GM12873 (cell line): Measurements from ENCODE around the gene XYLB.

Experiments
- TF ChIP-seq, protein P1 (sequence below): IDR thresholded peaks from 2 replicates; pipeline ENCODE4 v1.5.1; 2012; ENCODE audit warnings: low read depth, mild to moderate bottlenecking, moderate library complexity, low read length, control low read depth; ENCODE audit not compliant: insufficient read depth; ENCODE audit errors: missing control alignments

Gene XYLB

DNA sequence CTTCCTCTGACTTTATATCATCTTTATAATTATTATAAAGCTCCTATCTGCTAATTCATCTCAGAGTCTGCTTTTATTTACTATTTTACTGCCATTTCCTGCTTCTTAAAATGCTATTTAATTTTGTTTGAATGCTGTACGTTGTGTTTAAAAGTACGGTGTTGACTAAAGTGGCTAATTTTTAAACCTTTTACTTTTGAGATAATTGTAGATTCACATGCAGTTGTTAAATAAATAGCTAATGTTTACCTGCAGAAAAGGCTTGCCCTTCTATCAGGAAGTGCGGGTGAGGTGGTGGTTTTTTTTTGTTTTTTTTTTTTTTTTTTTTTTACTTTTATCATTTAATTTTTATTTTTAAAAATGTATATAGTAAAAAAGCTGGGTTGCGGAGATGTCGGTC is 41.3 kb downstream of the XYLB start:
- TF ChIP-seq, protein P1, sequence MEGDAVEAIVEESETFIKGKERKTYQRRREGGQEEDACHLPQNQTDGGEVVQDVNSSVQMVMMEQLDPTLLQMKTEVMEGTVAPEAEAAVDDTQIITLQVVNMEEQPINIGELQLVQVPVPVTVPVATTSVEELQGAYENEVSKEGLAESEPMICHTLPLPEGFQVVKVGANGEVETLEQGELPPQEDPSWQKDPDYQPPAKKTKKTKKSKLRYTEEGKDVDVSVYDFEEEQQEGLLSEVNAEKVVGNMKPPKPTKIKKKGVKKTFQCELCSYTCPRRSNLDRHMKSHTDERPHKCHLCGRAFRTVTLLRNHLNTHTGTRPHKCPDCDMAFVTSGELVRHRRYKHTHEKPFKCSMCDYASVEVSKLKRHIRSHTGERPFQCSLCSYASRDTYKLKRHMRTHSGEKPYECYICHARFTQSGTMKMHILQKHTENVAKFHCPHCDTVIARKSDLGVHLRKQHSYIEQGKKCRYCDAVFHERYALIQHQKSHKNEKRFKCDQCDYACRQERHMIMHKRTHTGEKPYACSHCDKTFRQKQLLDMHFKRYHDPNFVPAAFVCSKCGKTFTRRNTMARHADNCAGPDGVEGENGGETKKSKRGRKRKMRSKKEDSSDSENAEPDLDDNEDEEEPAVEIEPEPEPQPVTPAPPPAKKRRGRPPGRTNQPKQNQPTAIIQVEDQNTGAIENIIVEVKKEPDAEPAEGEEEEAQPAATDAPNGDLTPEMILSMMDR: no peak

DNA sequence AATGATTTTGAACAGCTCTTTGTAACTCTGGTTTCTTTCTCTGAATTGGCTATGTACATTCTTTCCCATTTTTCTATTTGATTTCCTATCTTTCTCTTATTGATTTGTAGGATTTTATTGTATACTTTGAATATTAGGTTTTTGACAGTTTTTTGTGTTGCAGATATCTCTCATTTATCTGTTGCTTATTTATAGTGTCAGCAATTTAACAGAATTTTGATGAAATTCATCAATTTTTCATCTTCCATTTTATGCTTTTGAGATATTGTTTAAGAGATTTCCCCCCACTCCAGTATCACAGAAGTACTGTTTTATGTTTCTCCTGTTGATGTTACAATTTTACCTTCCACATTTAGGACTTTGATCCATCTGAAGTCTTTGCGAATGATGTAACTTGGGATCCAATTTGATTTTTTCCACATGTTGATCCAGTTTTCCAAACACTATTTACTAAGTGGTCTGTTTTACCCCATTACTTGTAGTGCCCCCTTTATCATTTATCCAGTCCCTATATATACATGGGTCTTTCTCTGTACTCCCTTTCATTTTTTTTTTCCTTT is 46.1 kb downstream of the XYLB start:
- TF ChIP-seq, protein P1: no peak

DNA sequence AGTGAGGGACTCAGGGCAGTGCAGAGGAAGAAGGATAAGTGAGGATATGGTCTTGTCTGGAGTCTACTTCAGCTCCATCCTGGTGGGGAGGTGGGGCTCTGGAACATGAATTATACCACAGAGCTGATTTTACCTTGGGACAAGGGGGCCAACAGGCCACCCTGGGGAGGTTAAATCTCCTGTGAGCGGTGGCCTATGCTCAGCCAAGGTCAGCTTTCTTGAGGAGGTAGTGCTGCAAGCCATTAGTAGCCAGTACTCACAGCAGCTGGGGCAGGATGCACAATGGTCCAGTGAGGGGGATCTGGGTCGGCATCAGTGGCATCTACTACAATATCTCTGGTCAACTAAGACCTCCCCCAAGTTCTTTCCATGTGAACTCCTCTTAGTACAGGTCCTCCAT is 49.7 kb downstream of the XYLB start:
- TF ChIP-seq, protein P1: no peak

DNA sequence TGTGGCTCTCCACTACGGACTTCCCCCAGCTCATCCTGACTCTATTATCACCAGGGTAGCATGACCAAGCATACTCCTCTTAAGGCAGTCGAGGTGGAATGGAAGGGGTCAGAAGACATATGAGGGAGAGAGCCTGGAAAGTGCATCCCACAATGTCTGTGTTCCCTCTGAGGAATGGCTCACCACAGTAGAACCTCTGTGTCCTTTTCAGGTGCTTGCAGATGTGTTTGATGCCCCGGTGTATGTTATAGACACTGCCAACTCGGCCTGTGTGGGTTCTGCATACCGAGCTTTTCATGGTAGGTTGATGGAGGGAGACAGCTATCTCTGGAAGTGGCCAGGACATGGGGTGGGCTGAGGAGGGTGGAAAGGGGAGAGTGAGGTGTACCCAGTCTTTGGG is 50.3 kb downstream of the XYLB start:
- TF ChIP-seq, protein P1: no peak

DNA sequence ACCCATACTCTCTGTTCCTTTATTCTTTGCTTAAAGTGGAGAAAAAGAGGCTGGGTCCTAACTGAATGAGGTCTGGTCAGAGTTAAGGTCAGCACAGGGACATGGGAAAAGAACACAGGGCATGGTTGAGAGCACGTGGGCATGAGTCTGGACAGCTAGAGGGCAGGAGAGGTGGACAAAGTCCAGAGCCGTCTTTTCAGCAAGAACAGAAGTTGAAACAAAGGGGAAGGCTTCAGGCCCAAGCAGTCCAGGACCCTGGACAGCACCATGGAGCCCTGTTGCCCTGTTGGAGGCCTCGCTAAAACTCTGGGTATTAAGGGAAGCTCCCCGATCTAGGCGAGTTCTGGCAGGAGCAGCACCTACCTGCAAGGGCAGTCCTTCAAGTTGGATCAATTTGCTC is 50.7 kb downstream of the XYLB start:
- TF ChIP-seq, protein P1: no peak

DNA sequence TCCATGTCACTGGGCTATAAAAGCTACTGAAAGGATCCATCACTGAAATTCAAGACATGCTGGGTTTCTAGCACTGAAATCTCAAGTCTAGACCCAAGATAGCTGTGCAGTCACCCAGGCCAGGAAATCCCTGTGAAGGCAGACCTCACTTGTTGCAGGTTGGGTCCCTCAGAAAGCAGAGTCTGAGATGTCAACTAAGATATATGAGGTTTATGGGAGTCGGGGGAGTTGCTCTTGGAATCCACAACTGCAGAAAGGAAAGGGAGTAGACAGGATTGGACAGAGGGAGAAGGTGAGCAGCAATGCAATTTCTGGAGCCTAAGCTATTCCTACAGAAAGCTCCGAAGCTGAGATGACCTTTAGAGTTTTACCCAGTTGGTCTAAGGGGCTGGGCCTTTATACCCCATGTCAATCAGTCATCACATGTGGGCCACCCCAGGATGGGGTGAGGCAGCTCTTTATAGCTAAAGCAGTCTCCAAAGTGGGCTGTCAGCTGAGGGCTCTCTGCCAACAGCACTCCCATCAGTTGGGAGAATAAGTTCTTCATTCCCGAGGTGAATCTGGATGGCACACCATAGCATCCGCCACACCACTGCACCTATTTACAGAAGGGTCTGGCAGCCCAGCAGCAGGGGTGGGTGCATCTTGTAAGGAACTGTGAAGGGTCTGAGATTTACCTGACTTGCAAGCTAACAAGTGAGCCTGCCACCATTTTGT is 54.8 kb downstream of the XYLB start:
- TF ChIP-seq, protein P1: no peak

DNA sequence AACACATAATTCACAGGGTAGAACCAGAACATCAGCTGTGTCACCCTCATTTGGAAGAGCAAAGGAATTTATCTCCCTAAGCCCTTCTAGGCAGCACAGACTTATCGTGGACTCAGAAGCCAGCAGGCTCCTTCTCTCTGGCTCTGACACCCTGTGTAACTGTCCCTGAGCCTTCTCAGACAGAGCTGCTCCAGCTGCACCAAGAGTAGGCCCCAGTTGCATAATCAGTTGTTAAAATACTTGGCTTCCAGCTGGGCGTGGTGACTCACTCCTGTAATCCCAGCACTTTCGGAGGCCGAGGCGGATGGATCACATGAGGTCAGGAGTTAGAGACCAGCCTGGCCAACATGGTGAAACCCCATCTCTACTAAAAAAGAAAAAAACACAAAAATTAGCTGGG is 57.7 kb downstream of the XYLB start:
- TF ChIP-seq, protein P1: no peak
